ENCODE results near the gene TBX1. TPM values are rescaled to one million over a fixed set of nuclear protein-coding genes. Genes with fewer than 3 reads are reported as not detected.

TBX1 gene
- total and polyA plus RNA-seq, 10 of the 15 experiments (the other 5 are each of a cell fraction or from before 2014, with no cell fraction given) = not detected

DNA sequence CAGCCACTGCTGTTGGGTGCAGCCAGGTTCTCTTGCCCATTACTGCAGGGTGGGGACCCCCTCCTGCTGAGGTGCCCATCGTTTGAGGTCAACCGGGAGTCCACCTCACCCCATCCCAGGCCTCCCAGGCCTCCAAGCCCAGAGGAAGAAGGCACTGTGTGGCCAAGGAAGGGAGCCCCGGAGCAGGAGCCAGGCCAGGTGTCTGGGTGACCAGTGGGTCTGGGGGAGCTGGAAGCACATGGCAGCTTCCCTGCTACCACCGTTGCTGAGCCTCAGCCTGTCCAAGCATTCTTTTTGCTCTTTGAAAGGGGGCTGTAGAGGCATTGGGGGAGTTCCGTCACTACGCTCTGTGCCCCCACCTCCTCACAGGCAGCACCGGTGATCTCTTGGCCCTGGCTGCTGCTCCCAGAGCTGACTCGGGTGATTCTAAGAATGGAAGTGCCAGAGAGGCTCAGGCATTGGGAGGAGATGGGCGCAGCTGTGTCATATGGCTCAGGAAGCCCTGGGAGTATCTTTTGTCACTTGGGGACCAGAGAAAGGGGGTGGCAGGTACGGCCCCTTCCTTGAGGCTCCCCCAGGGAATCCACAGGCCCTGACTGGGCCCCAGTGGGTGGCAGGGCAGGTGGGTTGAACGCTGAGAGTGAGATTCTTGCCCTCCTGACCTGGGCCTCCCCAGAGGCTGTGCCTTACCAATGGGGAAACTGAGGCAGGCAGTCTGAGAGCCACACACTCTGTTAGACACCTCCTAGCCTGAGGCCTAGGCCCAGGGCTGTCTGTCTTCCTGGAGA is 44.3 kb upstream of the TBX1 start (continued):
- TF ChIP-seq CBFB (IDR thresholded peaks at IDR 0.05; ENCODE audit: low read depth) (no peak), RB1 (IDR thresholded peaks at IDR 0.05; ENCODE audit: borderline replicate concordance) (no peak), CHD4 (IDR thresholded peaks at IDR 0.05) (no peak), SMAD1 (IDR thresholded peaks at IDR 0.05; ENCODE audit: low read depth, partially characterized antibody) (no peak), SMARCA5 (IDR thresholded peaks at IDR 0.05) (no peak), SRF (IDR thresholded peaks at IDR 0.05; ENCODE audit: low read depth in 2 of 2, low read length in 2 of 2) (no peak), SREBF1 (IDR thresholded peaks at IDR 0.05; ENCODE audit: low read length) (no peak)

DNA sequence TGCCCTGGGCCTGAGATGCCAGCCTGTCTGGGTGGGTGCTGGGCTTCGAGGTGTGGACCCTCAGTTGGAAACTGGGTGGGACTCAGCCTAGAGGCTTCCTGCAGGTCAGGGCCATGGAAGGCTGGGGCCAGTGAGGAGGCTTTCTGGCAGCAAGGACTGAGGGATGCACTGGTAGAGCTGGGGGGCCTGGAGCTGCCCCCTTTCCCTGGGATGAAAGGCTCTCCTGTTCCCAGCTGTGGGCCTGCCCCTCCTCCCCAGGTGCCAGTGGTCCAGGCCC is 43.8 kb upstream of the TBX1 start:
- Histone ChIP-seq H3K4me2 (ENCODE audit: control insufficient read depth, insufficient read depth) (no peak overlapping the region), H3K27me3 (replicated peaks in 1 of 2; ENCODE audit: control insufficient read depth in 2 of 2, insufficient read depth in 2 of 2, low read length in 1 of 2) (peaks cover 2 to 4% of the 10 kb centered on the region in 2 experiments; a peak in 3 of 4 replicates), H3K79me2 (ENCODE audit: control insufficient read depth, insufficient read depth, low read length) (no peaks in the 10 kb centered on the region), H3K9me3 (replicated peaks; ENCODE audit: control insufficient read depth, insufficient read depth, low read length) (no peaks in the 10 kb centered on the region), H4K20me1 (ENCODE audit: control insufficient read depth, insufficient read depth) (no peaks in the 10 kb centered on the region), H3K4me3 (no peak overlapping the region), H3K36me3 (ENCODE audit: control insufficient read depth in 2 of 2, insufficient read depth in 2 of 2, low read length in 1 of 2) (no peaks in the 10 kb centered on the region), H2AFZ (ENCODE audit: control insufficient read depth, low read depth, low read length) (no peak overlapping the region), H3K27ac (ENCODE audit: control insufficient read depth, insufficient read depth) (no peak overlapping the region), H3K9ac (ENCODE audit: control insufficient read depth, insufficient read depth, low read length) (no peak overlapping the region), H3K4me1 (ENCODE audit: control insufficient read depth, insufficient read depth, low read length) (peaks cover 9% of the 10 kb centered on the region)
- WGBS (ENCODE audit: insufficient coverage, insufficient replicate concordance, low lambda C conversion rate, missing lambda C conversion rate) = 0% methylated on average over 1 of the region's 1 CpG
- intact Hi-C loops (cut with micrococcal nuclease; ENCODE audit: unreplicated experiment) (no loop called here), in situ Hi-C loops (cut with MboI) (no loop called here)
- CTCF ChIA-PET = interaction anchor here (0.6 to 1.1 kb wide), 2 partner anchors 70 to 197 kb away, joined by 3 read pairs; no protein-coding TSS in a partner anchor
- SMC1A ChIA-PET (ENCODE audit: uncharacterized antibody, unreplicated experiment) = no interaction called here
- ATAC-seq (no peak), DNase-seq (ENCODE audit: low read depth, low spot score) (no peak), FAIRE-seq (no peak)
- POLR2A ChIA-PET = no interaction called here
- RAD21 ChIA-PET (ENCODE audit: unreplicated experiment) = no interaction called here
- no TSS peak for BruUV-seq (replicated peaks)
- TF ChIP-seq PML (IDR thresholded peaks at IDR 0.05; ENCODE audit: low read length) = no peak
- no peak for TF ChIP-seq EP300 (IDR thresholded peaks at IDR 0.05; ENCODE audit: borderline replicate concordance in 1 of 2, control insufficient read depth in 1 of 2, low read depth in 2 of 2, low read length in 2 of 2)
- no peak for TF ChIP-seq YY1 (IDR thresholded peaks at IDR 0.05; ENCODE audit: low read depth, low read length)
- no peak for TF ChIP-seq MEF2B (IDR thresholded peaks at IDR 0.05; ENCODE audit: partially characterized antibody, poor library complexity, severe bottlenecking)
- TF ChIP-seq, protein P1, sequence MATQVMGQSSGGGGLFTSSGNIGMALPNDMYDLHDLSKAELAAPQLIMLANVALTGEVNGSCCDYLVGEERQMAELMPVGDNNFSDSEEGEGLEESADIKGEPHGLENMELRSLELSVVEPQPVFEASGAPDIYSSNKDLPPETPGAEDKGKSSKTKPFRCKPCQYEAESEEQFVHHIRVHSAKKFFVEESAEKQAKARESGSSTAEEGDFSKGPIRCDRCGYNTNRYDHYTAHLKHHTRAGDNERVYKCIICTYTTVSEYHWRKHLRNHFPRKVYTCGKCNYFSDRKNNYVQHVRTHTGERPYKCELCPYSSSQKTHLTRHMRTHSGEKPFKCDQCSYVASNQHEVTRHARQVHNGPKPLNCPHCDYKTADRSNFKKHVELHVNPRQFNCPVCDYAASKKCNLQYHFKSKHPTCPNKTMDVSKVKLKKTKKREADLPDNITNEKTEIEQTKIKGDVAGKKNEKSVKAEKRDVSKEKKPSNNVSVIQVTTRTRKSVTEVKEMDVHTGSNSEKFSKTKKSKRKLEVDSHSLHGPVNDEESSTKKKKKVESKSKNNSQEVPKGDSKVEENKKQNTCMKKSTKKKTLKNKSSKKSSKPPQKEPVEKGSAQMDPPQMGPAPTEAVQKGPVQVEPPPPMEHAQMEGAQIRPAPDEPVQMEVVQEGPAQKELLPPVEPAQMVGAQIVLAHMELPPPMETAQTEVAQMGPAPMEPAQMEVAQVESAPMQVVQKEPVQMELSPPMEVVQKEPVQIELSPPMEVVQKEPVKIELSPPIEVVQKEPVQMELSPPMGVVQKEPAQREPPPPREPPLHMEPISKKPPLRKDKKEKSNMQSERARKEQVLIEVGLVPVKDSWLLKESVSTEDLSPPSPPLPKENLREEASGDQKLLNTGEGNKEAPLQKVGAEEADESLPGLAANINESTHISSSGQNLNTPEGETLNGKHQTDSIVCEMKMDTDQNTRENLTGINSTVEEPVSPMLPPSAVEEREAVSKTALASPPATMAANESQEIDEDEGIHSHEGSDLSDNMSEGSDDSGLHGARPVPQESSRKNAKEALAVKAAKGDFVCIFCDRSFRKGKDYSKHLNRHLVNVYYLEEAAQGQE (IDR thresholded peaks at IDR 0.05; ENCODE audit: low read depth, low read length) = no peak
- TF ChIP-seq SREBF2 (IDR thresholded peaks at IDR 0.05; ENCODE audit: low read length) = no peak
- no peak for TF ChIP-seq CEBPB (IDR thresholded peaks at IDR 0.05; ENCODE audit: borderline replicate concordance in 1 of 2, low read depth in 2 of 2, low read length in 2 of 2)
- TF ChIP-seq, protein P2, sequence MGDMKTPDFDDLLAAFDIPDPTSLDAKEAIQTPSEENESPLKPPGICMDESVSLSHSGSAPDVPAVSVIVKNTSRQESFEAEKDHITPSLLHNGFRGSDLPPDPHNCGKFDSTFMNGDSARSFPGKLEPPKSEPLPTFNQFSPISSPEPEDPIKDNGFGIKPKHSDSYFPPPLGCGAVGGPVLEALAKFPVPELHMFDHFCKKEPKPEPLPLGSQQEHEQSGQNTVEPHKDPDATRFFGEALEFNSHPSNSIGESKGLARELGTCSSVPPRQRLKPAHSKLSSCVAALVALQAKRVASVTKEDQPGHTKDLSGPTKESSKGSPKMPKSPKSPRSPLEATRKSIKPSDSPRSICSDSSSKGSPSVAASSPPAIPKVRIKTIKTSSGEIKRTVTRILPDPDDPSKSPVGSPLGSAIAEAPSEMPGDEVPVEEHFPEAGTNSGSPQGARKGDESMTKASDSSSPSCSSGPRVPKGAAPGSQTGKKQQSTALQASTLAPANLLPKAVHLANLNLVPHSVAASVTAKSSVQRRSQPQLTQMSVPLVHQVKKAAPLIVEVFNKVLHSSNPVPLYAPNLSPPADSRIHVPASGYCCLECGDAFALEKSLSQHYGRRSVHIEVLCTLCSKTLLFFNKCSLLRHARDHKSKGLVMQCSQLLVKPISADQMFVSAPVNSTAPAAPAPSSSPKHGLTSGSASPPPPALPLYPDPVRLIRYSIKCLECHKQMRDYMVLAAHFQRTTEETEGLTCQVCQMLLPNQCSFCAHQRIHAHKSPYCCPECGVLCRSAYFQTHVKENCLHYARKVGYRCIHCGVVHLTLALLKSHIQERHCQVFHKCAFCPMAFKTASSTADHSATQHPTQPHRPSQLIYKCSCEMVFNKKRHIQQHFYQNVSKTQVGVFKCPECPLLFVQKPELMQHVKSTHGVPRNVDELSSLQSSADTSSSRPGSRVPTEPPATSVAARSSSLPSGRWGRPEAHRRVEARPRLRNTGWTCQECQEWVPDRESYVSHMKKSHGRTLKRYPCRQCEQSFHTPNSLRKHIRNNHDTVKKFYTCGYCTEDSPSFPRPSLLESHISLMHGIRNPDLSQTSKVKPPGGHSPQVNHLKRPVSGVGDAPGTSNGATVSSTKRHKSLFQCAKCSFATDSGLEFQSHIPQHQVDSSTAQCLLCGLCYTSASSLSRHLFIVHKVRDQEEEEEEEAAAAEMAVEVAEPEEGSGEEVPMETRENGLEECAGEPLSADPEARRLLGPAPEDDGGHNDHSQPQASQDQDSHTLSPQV (IDR thresholded peaks at IDR 0.05) = no peak
